Medulla oblongata (tissue), 1 donor: ENCODE results near the gene KIAA1671.
"Not testable (repeated sequence)": the region's sequence is repeated elsewhere in the genome, so short reads cannot be mapped to it uniquely, and the experiment has no call there.

ENCODE experiments used
- DNase-seq: peaks from one replicate; pipeline ENCODE4 v3.0.0-alpha.2; 2015; ENCODE audit errors: extremely low spot score

The KIAA1671 gene

DNA sequence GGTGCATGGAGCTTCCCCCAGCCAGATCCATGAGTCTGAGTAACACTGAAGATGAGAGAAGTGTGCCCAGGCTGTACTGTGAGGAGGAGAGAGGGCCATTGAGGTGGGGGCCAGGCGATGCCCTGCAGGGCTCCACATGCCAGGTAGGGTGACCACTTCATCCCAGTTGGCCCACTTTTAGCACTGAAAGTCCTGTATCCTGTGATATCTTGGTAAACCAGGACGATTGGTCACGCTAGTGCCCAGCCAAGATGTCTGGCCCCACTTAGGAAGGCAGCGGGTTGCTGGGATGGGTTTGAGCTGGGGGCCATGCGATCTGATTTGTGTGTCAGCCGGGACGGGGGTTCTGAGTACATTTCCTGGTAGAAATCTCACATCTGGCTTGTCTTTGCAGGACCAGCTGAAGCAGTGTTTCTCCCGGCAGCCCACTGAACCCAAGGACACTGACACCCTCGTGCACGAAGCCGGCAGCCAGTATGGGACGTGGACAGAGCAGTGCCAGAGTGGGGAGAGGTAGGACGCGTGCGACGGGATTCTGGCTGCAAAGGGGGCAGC is 218.0 kb downstream of the KIAA1671 start:
- no peak for DNase-seq

DNA sequence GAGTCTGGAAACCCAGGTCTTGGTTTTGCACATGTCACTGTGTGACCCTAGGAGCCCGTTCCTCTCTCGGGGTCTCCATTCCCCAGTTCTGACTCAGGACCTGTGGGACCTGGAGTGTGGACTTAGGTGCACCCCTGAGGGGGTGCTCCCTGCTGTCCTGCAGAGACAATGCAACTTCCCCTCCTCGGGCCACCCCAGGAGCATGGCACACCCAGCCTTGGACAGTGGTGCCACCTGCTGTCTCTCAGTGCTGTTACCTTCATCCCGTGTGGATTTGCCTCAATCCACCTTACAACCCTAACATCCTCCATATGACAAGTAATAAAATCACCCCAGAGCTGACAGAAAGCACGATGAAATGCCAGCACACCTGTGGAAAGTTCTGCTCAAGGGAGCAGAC is 219.6 kb downstream of the KIAA1671 start:
- DNase-seq: no peak

DNA sequence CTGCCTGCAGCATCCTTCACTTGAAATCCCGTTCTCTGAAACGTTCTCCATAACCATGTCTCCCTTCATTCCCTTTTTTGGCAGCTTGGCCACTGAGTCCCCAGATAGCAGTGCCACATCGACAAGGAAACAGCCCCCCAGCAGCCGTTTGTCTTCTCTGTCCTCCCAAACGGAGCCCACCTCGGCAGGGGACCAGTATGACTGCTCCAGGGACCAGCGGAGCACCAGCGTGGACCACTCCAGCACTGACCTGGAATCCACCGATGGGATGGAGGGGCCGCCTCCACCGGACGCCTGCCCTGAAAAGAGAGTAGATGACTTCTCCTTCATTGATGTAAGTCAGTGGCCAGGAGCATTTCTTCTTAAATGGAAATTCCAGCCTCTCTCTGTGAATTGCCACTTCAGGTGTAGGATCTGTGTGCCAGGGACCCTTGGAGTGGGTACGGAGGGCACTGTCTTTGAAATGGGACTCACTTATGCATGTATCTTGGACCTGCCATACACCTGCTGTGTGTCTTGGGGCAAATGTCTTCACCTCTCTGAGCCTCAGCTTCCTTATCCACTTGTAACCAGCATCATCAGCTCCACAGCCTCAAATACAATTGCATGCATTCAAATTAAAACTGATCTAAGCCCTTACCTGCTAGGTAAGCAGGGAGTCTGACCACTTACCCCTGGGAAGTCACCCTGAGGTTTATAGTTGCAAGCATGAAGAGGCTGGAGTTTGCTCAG is 221.8 kb downstream of the KIAA1671 start:
- DNase-seq: no peak

DNA sequence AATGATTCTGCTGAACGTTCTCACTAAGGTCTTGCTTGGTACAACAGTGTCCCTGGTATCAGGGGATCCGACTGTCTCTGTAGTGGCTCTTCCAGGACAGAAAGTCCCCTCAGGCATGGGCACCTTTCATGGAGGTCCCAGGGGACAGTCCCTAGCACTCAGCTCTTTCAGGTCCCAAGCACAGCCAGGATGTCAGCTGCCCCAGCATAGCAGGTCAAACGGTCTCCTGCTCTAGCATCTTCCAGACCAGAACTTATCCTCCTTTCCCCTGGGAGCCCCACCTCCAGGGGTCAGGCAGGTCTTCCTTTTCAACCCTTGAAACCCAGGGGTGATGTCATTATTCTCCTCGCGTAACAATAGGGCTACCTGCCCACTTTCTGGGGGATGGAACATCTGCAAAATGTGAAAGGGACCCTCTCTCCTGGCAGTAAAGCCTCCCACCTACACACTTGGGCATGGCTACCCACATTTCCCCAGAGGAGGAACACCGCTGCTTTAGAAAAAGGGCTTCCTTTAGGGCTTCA is 222.4 kb downstream of the KIAA1671 start:
- no peak for DNase-seq

DNA sequence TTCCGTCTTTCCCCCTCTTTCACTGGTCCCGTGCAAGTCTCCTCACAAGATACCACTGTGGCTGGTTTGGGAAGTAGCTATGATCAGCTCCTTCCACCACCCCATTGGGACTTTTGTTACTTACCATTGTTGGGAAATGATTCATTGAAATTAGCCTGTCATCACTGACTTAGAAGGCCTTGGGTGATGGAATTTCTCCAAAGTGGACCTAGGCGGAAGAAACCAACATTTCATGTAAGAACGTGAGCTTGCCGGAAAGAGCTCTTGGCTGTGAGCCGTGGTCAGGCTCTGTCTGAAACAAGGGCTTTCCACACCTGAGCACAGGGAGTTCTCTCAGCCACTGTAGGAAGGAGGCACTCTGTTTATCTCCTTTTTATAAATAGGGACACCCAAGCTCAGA is 223.7 kb downstream of the KIAA1671 start:
- DNase-seq: no peak

DNA sequence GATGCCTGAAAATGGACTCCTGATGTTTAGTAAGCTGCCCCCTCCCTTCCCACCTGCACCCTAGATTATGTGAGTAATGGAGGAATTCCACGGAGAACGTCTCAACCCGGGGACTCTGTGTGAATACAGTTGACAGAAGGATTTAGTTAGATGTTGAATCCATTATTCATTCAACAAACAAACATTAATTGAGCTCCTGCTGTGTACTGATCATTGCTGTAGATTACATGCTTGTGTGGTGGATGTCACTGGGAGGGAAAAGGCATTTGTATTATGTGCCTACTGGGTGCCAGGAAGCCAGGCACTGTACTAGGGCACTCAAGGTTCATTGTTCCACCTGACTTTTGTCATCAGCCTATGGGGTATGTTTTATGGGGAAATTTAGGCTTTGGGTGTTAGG is 224.3 kb downstream of the KIAA1671 start:
- DNase-seq: no peak

DNA sequence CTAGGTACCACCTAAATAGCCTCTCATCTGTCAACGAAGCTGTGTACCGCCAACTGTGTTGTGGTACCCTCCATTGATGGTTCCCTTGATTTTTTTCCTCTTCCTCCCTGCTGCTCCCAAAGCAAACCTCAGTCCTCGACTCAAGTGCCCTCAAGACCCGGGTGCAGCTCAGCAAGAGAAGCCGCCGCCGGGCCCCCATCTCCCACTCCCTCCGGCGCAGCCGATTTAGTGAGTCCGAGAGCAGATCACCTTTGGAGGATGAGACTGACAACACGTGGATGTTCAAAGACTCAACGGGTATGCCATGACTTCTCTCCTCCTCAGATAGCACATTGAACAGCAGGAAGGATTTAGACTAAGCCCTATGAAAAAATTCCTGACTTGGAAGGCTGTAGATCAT is 224.7 kb downstream of the KIAA1671 start:
- no peak for DNase-seq

DNA sequence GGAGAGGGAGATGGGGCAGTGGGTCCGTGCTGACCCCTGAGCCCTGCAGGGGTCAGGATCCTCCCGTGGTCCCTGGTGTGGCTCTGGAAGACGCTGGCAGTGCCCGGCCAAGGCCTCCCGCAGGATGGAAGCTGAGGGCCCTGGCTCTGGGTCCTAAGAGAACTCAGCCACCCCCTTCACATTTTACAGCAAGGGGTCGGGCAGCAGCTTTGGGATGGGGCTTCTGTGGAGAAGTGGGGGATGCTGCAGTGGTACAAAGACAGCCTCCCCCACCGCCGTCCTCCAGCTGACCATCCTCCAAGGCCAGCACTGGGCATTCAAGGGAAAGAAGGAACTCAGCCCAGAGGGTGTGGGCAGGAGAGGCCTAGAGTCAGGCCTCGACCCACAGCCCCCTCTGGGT is 225.4 kb downstream of the KIAA1671 start:
- DNase-seq: no peak

DNA sequence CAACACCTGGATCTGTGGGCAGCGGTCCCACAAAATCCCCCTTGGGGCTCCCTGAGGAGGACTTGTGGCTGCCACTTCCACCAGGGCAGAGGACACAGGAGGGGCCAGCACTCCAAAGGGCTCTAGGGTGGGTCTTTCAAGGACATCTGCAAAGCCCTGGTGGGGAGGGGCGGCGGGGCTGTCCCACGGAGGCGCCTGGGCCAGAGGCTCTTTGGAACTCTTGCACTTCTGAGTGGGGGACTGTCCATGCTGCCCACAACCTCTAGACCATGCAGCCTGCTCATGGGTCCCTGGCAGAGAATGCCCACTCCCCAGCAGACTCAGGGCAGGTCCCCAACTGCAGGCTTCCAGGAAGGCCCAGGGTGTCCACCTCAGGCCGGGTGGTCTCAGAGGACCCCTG is 225.8 kb downstream of the KIAA1671 start:
- not testable (repeated sequence) for DNase-seq

DNA sequence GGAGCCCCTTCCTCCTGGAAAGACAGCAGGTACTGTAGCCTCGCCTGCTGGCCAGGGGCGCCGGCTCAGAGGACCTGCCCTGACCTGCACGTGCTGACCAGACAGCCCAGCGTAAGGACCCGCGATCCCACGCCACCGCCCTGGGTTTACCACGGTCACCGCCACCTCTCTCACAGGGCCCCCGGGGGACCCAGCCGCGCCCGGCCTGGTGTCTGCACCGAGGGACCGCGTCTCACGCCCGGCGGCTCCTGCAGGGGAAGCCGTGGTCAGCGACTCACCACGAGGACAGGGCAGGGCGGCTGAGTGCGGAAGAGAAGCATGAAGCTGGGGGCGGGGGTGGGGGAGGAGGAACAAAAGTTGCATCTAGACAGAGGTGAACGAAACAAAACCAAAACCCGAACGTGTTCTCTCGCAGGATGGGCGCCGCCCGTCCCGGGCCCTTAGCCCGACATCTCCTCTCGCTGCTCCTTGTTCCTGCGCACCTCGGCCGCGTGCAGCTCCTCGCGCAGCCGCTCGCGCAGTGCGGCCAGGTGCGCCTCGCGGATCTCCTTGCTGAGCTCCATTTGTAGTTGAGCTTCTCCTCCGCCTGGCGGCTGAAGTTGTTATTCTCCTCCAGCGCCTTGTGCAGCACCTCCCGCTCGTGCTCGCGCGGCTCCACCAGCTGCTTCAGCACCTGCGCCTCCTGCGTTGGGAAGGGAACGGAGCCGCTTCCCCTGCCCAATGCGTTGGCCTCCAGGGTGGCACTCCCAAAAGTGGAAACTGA is 226.5 kb downstream of the KIAA1671 start:
- not testable (repeated sequence) for DNase-seq

DNA sequence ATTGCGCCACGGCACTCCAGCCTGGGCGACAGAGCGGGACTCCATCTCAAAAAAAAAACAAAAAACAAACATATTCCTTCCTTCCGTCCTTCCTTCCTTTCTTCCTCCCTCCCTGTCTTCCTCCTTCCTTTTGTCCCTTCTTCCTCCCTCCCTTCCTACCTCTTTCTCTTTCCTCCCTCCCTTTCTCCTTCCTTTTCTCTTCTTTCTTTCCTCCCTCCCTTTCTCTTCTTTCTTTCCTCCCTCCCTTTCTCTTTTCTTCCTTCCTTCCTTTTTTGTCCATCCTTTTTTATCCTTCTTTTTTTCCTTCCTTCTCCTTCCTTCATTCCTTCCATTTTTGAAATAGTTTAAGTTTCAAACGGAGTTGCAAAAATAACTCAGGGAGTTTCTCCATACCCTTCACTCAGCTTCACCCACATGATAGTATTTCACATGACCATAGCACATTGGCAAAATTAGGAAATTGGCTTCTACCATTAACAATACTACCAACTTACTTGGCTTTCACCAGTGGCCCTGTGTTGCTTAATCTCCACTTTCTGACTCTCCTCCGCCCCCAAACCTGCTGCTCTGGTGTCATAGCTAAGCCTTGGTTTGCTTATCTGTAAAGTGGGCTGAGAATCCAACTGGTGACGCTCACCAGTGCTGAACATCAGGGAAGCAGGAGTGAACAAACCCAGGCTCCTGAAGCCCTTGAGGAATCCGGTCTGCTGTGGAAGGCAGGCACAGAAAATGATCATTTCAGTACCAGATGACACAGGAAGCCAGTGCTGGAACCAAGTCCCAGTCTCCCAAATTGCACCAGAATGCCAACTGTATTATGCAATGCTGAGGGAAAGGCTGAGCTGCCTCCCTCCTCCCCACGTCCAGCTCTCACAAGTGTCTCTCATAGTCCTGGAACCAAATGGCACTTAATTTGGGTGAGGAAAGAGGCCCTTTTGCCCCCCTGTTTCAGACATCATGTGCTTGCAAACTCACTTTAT is 229.9 kb downstream of the KIAA1671 start:
- no peak for DNase-seq

DNA sequence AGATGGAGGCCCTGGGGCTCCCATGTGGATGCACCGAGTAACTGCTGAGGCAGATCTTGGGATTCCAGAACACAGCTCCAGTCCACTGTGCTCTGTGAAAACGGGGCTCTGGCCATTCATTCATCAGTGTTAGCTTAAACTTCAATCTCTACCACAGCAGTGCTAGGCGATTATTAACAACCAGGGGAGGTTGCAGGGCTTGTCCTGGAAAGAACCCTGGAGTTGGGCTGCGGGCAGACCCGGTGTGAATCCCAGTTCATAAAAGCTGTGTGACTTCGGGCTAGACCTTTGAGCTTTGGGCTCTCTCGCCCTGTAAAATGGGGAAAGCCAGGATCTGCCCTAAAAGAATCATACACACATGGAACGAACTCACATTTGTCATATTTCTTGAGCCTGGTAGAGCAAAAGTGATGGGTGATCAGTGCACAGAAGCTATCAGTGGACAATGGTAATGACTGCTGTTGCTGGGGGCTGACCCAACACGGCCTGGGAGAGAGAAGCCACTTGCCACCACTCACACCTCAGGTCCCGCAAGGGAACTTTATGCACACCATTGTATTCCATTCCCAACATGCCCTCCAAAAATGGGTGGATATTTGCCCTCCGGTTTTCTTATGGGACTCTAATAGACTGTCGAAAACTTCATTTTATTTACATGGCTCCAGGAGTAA is 231.6 kb downstream of the KIAA1671 start:
- DNase-seq: no peak

DNA sequence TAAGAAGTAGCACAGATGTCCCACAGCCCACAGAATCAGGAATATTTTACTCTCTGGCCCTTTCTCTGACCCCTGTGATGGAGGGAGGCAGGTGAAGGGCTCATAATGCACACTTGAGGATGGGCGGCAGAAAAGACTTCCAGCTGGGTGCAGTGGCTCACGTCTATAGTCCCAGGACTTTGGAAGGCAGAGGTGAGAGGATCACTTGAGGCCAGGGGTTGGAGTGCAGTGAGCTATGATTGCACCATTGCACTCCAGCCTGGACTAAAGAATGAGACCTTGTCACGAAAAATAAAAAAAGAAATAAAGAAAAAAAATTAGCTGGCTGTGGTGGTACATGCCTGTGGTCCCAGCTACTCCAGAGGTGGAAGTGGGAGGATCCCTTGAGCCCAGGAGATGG is 233.6 kb downstream of the KIAA1671 start:
- no peak for DNase-seq

DNA sequence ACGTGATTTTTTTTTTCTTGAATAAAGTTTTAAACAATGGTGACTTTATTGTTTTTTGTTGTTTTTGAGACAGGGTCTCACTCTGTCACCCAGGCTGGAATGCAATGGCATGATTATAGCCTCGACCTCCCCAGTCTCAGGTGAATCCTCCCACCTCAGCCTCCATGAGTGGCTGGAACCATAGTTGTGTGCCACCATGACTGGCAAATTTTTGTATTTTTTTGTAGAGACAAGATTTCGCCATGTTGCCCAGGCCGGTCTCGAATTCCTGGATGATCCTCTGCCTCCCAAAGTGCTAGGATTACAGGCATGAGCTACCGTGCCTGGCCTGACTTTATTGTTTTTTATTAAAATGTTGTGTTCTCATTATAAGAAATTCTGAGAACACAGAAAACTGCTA is 235.0 kb downstream of the KIAA1671 start:
- DNase-seq: no peak

DNA sequence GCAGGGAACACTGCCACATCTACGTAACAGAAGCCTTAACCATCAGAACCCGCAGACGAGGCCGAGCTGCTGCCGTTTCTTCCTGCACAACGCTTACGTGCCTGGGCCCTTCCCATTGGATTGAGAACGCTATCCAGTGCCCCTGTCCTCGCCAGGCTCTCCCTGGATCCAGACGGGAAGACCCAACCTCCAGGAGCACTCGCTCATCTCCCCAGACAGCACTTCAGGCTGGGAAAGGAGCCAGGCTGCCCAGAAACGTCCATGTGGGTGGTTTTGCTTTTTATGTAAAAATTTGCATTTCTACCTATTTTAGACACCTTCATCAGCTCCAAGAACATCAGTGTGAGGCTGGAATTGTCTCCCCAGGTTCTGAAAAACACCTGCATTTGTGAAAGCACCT is 239.9 kb downstream of the KIAA1671 start:
- no peak for DNase-seq

DNA sequence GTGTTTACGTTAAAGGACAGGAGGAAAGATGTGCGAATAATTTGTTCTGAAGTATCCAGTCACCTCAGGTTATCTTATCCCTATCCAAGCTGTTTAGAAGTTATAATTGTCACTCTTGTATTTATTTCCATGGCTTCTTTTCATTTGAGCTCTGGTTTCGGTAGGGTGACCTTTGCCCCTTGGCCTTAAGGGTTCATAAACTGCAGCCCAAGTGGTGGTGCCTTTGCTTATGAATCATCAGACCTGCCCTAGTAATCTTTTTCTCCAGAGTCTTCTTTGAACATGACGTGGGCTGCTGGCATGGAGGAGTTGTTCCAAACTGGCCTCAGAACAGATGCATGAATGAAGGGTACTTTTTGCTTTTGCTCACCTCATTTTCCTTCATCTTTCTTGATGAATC is 240.6 kb downstream of the KIAA1671 start:
- DNase-seq: no peak

DNA sequence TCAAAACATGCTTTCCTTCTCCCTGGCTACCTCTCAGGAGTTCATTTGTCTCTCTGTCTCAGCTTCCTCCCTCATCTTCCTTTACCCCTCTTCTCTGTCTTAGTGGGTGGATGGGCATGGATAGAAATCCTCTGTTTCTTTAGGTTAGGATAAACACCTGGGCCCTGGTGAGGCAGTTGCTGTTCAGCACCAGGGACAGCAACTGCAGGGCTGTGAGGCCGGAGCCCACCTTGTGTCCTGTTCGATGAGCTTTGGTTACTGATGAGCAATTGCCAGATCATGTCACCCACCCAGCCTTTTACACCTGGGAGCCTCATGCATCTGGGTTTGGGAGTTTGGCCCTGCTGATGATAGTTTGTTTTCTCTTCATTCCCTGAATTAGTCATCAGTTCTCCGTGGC is 241.0 kb downstream of the KIAA1671 start:
- no peak for DNase-seq

DNA sequence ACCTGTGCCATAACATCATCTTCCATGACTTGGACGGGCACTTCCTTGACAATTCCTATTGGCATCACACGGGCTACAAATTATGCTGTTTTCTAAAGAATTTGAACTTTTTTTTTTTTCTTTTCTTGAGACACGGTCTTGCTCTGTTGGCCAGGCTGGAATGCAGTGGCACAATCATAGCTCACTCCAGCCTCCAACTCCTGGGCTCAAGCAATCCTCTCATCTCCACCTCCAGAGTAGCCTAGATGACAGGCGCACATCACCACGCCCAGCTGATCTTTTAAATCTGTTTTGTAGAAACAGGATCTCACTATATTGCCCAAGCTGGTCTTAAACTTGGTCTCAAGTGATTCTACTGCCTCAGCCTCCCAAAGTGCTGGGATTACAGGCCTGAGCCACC is 243.8 kb downstream of the KIAA1671 start:
- no peak for DNase-seq

DNA sequence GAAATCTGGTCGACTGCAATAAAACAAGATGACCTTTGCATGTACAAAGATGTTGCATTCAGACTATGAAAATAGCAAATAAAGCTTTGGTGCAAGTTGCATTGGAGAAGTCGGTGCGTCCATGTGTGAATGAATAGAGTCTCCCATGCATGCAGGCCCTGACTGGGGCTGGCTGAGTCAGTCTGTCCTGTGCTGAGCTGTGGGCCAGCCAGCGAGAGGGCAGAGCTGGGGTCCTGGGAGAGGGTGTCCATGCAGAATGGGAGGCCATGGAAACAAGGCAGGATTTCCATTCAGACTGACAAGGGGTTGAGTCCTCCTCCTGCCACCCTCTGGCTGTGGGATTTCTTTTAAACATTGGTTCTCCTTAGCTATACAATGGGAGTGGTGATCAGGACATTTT is 244.8 kb downstream of the KIAA1671 start:
- DNase-seq: peak; percentile 35

DNA sequence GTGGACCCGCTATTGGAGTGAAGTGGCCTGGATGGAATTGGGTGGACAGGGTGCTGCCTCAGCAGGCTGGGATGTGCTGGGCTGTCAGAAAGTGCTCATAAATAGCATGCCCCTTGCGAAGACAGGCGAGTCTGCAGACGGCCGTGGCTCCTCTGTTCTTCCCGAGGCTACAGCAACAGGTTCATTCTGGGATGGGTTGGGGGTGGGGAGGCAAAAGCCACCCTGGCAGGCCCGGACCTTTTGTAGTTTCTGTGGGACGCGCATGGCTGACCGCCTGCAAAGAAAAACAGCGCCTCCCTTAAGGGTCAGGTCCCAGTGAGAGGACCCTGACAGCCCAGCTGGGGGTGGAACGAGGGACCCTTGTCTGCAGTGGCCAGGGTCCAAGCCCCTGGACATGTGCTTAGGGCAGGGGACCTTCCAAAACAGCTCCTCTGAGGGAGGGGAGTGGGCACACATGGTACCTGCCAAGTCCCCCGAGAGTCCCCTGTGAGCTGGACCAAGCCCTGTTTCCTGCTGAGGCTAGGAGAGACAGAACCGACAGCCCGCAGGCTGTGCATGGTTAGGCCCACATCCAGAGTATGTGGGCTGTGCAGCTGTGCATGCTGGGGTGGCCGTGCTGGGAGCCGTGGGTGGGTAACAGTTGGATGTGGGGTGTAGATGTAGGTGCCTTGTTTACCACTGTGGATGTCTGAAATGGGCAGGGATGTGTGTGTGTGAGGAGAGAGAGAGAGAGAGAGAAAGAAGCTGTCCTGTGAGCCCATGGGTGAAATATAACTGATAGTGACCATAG is 247.4 kb downstream of the KIAA1671 start, which contains the start of gene CRYBB3:
TSS of gene CRYBB3 (plus strand) at position 128 of the 790 bp plus-strand sequence. CDS start 1,539 bp downstream, outside the sequence.
- DNase-seq: no peak
